SK-N-SH (cell line): ENCODE measurements around the gene PNKD.

ENCODE experiments used
- EP300 ChIP-seq, 2 experiments: IDR thresholded peaks; 2 replicates each; pipeline versions ENCODE4 v1.4.0 to v1.6.1; 2012; ENCODE audit warnings: borderline replicate concordance in 1 of 2, low read depth in 1 of 2, low read length in 1 of 2
- EZH2phosphoT487 ChIP-seq: fragments of 200-600 bp; sonication (generic); IDR thresholded peaks from 2 replicates; pipeline ENCODE4 v1.6.1; 2017; ENCODE audit warnings: low read depth, mixed run types, mild to moderate bottlenecking, antibody characterized with exemption, moderate library complexity, borderline replicate concordance
- JUND ChIP-seq: IDR thresholded peaks from 2 replicates; pipeline ENCODE4 v1.4.0; 2012
- MEF2A ChIP-seq: IDR thresholded peaks from 2 replicates; pipeline ENCODE4 v1.4.0; 2012; ENCODE audit warnings: low read depth, borderline replicate concordance
- POLR2AphosphoS5 ChIP-seq: IDR thresholded peaks from 2 replicates; pipeline ENCODE4 v1.6.1; 2012; ENCODE audit warnings: low read depth, low read length
- SIN3A ChIP-seq: IDR thresholded peaks from 2 replicates; pipeline ENCODE4 v1.6.1; 2012; ENCODE audit warnings: low read depth, mild to moderate bottlenecking, low read length, moderate library complexity, borderline replicate concordance
- TAF1 ChIP-seq: IDR thresholded peaks from 2 replicates; pipeline ENCODE4 v1.6.1; 2012; ENCODE audit warnings: low read depth, mild to moderate bottlenecking, low read length, moderate library complexity, borderline replicate concordance
- TEAD4 ChIP-seq: IDR thresholded peaks from 2 replicates; pipeline ENCODE4 v1.4.0; 2012; ENCODE audit warnings: mild to moderate bottlenecking, borderline replicate concordance; ENCODE audit not compliant: insufficient read depth
- TF ChIP-seq, protein P1 (sequence below): fragments of 200-600 bp; sonication (generic); IDR thresholded peaks from 2 replicates; pipeline ENCODE4 v1.6.1; 2017; ENCODE audit warnings: antibody characterized with exemption, mild to moderate bottlenecking, moderate library complexity
- TF ChIP-seq, protein P2 (sequence below): IDR thresholded peaks from 2 replicates; pipeline ENCODE4 v1.4.0; 2012; ENCODE audit warnings: low read depth

DNA sequence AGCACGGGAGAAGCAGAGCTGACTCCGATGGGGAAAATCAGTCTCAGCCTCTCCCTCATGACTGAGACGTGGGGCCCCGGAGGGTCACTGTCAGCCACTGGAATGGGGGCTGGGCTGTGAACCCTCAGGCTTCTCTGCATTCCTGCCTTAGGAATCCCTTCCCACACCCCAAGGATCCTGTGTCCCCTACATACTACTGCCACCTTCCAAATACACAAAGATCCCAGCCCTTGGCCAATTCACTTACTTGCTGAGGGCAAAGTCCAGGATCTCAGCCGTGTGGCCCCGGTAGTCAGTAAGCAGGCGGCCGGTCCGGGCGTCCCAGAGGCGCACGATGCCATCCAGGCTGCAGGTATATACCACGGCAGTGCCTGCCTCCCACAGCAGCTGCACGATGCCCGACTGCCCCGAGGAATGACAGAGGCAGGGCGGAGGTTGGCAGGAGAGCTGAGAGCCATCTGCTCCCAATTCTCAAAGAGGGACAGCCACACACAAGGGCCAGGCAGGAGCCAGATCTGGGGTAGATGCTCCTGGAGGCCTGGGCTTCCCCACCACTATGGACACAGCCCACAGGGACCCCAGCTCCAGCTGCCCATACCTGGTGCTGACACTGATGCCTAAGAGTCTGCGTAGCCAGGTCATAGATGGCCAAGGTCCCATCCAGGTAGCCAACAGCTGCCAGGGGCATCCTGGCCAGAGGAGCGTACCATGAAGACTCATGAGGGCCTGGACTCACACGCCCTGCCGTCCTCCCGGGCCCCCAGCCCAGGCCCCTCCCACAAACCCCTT is 5.4 kb upstream of the PNKD start:
- TF ChIP-seq, protein P1, sequence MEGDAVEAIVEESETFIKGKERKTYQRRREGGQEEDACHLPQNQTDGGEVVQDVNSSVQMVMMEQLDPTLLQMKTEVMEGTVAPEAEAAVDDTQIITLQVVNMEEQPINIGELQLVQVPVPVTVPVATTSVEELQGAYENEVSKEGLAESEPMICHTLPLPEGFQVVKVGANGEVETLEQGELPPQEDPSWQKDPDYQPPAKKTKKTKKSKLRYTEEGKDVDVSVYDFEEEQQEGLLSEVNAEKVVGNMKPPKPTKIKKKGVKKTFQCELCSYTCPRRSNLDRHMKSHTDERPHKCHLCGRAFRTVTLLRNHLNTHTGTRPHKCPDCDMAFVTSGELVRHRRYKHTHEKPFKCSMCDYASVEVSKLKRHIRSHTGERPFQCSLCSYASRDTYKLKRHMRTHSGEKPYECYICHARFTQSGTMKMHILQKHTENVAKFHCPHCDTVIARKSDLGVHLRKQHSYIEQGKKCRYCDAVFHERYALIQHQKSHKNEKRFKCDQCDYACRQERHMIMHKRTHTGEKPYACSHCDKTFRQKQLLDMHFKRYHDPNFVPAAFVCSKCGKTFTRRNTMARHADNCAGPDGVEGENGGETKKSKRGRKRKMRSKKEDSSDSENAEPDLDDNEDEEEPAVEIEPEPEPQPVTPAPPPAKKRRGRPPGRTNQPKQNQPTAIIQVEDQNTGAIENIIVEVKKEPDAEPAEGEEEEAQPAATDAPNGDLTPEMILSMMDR, result no peak
- TF ChIP-seq MEF2A (no peak), JUND (no peak), SIN3A (no peak), EP300 (IDR thresholded peaks at IDR 0.05; ENCODE audit: borderline replicate concordance in 1 of 2, low read depth in 1 of 2, low read length in 1 of 2) (no peak), TEAD4 (no peak), EZH2phosphoT487 (no peak), TAF1 (no peak), POLR2AphosphoS5 (no peak)
- TF ChIP-seq, protein P2, sequence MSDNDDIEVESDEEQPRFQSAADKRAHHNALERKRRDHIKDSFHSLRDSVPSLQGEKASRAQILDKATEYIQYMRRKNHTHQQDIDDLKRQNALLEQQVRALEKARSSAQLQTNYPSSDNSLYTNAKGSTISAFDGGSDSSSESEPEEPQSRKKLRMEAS, result no peak
